Glutamatergic neuron (in vitro differentiated cells): ENCODE data around the gene WDR18. TPM values are rescaled to one million over a fixed set of nuclear protein-coding genes. Genes with fewer than 3 reads are reported as not detected.

Experiments used
- DNase-seq: peaks from one replicate; pipeline ENCODE4 v3.0.0; 2022
- H3K27ac Mint-ChIP-seq: one replicate; pipeline ENCODE4 v1.8.0; 2020; ENCODE audit warnings: mild to moderate bottlenecking, mixed read lengths, inconsistent platforms; ENCODE audit not compliant: unreplicated experiment
- H3K27me3 Mint-ChIP-seq: one replicate; pipeline ENCODE4 v1.8.0; 2020; ENCODE audit warnings: mild to moderate bottlenecking, moderate library complexity, mixed read lengths, inconsistent platforms; ENCODE audit not compliant: unreplicated experiment
- H3K36me3 Mint-ChIP-seq: one replicate; pipeline ENCODE4 v1.8.0; 2020; ENCODE audit warnings: mild to moderate bottlenecking, mixed read lengths, inconsistent platforms; ENCODE audit not compliant: unreplicated experiment
- H3K4me1 Mint-ChIP-seq: one replicate; pipeline ENCODE4 v1.8.0; 2020; ENCODE audit warnings: mild to moderate bottlenecking, low read depth, mixed read lengths, inconsistent platforms; ENCODE audit not compliant: unreplicated experiment
- H3K4me3 Mint-ChIP-seq: one replicate; pipeline ENCODE4 v1.8.0; 2020; ENCODE audit warnings: mild to moderate bottlenecking, mixed read lengths, inconsistent platforms; ENCODE audit not compliant: unreplicated experiment
- H3K9me3 Mint-ChIP-seq: one replicate; pipeline ENCODE4 v1.8.0; 2020; ENCODE audit warnings: mild to moderate bottlenecking, moderate library complexity, mixed read lengths, inconsistent platforms; ENCODE audit not compliant: unreplicated experiment
- CTCF ChIP-seq: fragments of 200-600 bp; sonication (generic); IDR thresholded peaks from one replicate; pipeline ENCODE4 v1.5.0; 2021; ENCODE audit not compliant: partially characterized antibody, unreplicated experiment
- total RNA-seq: library from RNA; stranded (reverse); fragmentation: NEBNext Ultra II Directional; extraction: Animal tissue kit (Norgen Biotek cat#: 25700); gene quantifications from one replicate; pipeline ENCODE4 v1.2.1, GENCODE V29; 2021; ENCODE audit not compliant: unreplicated experiment

WDR18 gene
- total RNA-seq, 1 donor from 2014 or later, result 52.1 TPM

GRCh38 chr19:941292-942132 is 42.6 kb upstream of the WDR18 start:
- Mint-ChIP-seq H3K27me3 (peaks cover 10% of the 10 kb centered on the region), H3K9me3 (peaks cover 9% of the 10 kb centered on the region), H3K4me3 (peak overlapping the region; percentile 55), H3K27ac (peak overlapping the region; percentile 76), H3K36me3 (peaks cover 10% of the 10 kb centered on the region), H3K4me1 (peaks cover 14% of the 10 kb centered on the region)
- no peak for DNase-seq
- no peak for TF ChIP-seq CTCF

GRCh38 chr19:942133-942645 is 42.0 kb upstream of the WDR18 start:
- H3K27ac Mint-ChIP-seq, result no peak overlapping the region
- peaks cover 9% of the 10 kb centered on the region for H3K36me3 Mint-ChIP-seq
- TF ChIP-seq CTCF, result no peak
- DNase-seq, result no peak
- H3K4me3 Mint-ChIP-seq, result no peak overlapping the region
- peaks cover 13% of the 10 kb centered on the region for H3K4me1 Mint-ChIP-seq
- peaks cover 11% of the 10 kb centered on the region for H3K27me3 Mint-ChIP-seq
- H3K9me3 Mint-ChIP-seq, result peaks cover 9% of the 10 kb centered on the region

- Mint-ChIP-seq H3K27me3 (peaks cover 12% of the 10 kb centered on the region), H3K4me3 (no peak overlapping the region), H3K9me3 (peaks cover 9% of the 10 kb centered on the region), H3K4me1 (peaks cover 9% of the 10 kb centered on the region), H3K27ac (no peak overlapping the region), H3K36me3 (peaks cover 6% of the 10 kb centered on the region)
- TF ChIP-seq CTCF, result no peak
- DNase-seq, result no peak
Observed at GRCh38 chr19:943551-944170, 40.5 kb upstream of the WDR18 start.

GRCh38 chr19:944171-944567 is 40.0 kb upstream of the WDR18 start:
- peaks cover 6% of the 10 kb centered on the region for H3K36me3 Mint-ChIP-seq
- no peak overlapping the region for H3K4me3 Mint-ChIP-seq
- peaks cover 9% of the 10 kb centered on the region for H3K4me1 Mint-ChIP-seq
- peaks cover 12% of the 10 kb centered on the region for H3K27me3 Mint-ChIP-seq
- H3K27ac Mint-ChIP-seq, result peak overlapping the region; percentile 17
- DNase-seq, result no peak
- H3K9me3 Mint-ChIP-seq, result peaks cover 9% of the 10 kb centered on the region
- no peak for TF ChIP-seq CTCF
